IMR-90 (cell line): ENCODE results near the gene CNOT10.

Experiments
- CTCF ChIP-seq: conservative IDR thresholded peaks from 2 replicates; pipeline ENCODE4 v1.5.1; 2012; ENCODE audit warnings: mild to moderate bottlenecking, low read depth, low read length, improper control_type of control experiment
- RCOR1 ChIP-seq: IDR thresholded peaks from 2 replicates; pipeline ENCODE4 v1.6.1; 2012; ENCODE audit warnings: mild to moderate bottlenecking, low read length, improper control_type of control experiment; ENCODE audit not compliant: insufficient replicate concordance
- SMC3 ChIP-seq: fragments of 150-350 bp; IDR thresholded peaks from 2 replicates; pipeline ENCODE4 v1.6.1; 2016; ENCODE audit warnings: low read depth, mild to moderate bottlenecking, antibody characterized with exemption, low read length, moderate library complexity

DNA sequence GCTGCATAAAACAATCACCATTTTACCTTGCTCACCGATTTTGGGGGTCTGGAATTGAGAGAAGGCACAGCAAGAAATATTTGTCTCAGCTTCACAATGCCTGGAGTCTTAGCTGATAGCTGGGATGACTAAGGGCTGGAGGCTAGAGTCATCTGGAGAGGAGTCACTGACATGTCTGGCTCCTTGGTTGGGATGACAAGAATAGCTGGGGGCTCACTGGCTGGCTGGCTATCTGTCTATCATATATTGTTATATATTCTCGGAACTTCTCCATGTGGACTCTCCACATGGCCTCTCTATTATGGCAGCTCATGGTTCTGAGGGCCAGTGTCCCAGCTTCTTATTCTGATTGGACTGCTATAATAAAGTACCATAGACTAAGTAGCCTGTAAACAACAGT lies 112.8 kb downstream of the CNOT10 start:
- TF ChIP-seq CTCF (no peak), RCOR1 (no peak), SMC3 (no peak)
